Left kidney (tissue), 8 donors: ENCODE results near the gene ZSCAN22. TPM values are rescaled to one million over a fixed set of nuclear protein-coding genes. Genes with fewer than 3 reads are reported as not detected.
"Not testable (repeated sequence)": the region's sequence is repeated elsewhere in the genome, so short reads cannot be mapped to it uniquely, and the experiment has no call there.

ENCODE experiments used
- DNase-seq: peaks from one replicate; pipeline ENCODE4 v3.0.0-alpha.2; 2013
- long read RNA-seq, 8 donors: transcript quantifications; one replicate each; lab custom pipeline, GENCODE V29; 2026
- polyA plus RNA-seq: library from polyadenylated mRNA; unstranded; fragments of 120-200 nt; gene quantifications from one replicate; pipeline ENCODE4 v1.2.1, GENCODE V29; 2013; ENCODE audit not compliant: insufficient read length

Gene ZSCAN22
- polyA plus RNA-seq: 4.1 TPM
- long read RNA-seq, donor 1: 0 reads
- long read RNA-seq, donor 2: 0 reads
- long read RNA-seq, donor 3: 0 reads
- long read RNA-seq, donor 4: 0 reads
- long read RNA-seq, donor 5: 0 reads
- long read RNA-seq, donor 6: 0 reads
- long read RNA-seq, donor 7: 0 reads
- long read RNA-seq, donor 8: 0 reads

DNA sequence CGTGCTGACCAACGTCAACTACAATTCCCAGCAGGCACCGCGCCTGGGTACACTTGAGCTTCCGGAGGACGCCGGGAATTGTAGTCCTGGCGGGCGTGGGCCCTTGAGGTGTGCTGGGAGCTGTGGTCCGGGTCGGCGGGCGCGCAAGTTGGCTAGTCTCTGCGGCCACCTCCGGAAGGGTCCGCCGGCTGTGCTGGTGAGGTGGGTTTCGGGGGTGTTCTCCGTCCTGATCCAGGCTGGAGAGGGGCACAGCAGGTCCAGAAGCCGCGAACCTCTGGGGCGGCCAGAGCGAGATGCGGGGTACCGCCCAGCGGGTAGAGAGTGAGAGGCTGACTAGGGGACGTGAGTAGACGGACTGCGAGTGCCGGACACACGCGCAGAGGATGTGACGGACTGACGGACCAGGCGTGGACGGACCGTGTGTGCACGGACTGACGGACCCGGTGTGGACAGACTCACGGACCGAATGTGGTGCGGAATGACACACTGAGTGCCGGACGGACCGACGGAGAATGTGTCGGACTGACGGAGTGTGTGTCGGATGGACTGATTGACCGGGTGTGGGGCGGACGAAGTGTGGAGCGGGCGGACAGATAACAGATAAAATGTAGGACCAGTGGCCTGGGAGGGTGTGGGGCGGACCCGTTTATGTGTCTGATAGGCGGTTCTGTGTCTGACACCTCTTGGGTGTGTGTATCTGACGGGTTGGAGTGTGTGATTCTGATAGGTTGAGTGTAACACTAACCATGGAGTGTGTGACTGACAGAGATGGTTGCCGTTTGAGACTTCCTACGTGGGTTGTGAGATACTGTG lies at the start of gene ZSCAN22:
ZSCAN22 (plus strand) TSS at position 81 of the 813 bp plus-strand sequence. CDS start 7,809 bp downstream, outside the sequence.
- DNase-seq: peak; percentile 96

DNA sequence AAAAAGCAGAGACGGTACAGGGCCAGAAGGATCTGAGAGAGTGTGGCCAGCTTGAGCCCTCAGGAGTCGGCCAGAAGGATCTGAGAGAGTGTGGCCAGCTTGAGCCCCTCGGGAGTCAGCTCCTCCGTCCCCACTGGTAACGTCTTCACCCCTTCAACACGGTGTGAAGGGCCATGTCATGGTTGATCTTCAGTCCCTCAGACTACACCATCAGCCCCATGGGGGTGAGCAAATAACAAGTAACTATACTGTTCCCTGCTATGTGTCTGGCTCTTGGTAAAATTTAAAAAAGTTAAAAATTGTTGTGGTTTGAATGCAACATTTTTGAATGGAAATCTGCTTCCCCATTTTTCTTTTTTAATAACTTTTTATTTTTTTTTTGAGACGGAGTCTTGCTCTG lies 49.6 kb upstream of the ZSCAN22 start:
- no peak for DNase-seq

DNA sequence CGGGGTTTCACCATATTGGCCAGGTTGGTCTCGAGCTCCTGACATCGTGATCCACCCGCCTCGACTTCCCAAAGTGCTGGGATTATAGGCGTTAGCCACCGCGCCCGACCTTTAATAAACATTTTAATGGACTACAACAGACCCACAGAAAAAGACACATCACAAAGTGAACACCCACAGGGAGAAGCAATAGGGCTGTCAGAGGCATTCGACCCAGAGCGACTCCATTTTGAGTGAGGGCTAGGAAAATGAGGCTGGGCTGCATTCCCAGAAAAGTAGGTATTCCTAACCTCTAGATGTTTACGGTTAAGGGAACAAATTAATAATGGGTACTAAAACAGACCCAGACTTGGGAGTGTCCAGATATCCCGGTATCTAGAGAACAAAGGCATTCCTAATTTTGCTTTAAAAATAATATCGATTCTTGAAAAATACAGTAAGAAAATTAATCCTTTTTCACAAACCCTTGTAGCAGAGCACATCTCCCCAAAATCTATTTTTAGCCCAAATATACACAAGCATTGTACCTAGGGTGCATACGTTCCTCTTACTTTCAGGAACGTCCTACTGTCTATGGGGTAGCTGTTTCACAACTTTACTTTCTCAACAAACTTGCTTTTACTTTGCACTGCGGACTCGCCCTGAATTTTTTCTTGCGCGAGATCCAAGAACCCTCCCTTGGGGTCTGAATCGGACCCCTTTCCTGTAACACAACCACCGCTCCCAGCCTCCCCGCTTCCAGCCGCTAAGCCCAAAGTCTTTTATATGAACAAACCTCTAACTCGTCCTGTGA lies 48.9 kb upstream of the ZSCAN22 start:
- DNase-seq: no peak

DNA sequence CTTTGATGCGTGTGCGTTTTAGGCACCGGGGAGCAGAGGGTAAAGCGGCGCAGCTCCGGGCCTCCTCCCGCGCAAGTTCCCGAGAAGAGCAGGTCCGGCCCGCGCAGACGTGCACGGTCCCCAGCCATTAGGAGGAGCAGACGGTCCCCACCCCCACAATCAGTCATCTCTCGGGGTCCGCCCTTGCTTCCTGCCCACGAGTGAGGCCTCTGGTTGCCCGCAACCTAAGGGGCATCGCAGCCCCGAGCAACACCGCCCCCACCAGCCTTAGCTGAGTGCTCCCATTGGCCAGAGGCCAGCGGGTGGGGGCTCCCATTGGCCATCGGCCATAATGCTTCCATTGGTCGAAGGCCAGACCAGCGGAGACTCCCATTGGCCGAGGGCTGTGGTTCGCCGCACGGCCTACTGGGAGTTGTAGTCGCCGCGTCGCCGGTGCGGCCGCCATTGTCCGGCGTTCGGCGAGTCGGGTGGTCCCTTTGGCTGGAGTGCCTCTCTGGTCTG lies 48.2 kb upstream of the ZSCAN22 start, which contains the start of gene ZNF8:
ZNF8 (plus strand) TSS at position 415 of the 501 bp plus-strand sequence. CDS start 127 bp downstream, outside the sequence.
- peak; percentile 98 for DNase-seq

DNA sequence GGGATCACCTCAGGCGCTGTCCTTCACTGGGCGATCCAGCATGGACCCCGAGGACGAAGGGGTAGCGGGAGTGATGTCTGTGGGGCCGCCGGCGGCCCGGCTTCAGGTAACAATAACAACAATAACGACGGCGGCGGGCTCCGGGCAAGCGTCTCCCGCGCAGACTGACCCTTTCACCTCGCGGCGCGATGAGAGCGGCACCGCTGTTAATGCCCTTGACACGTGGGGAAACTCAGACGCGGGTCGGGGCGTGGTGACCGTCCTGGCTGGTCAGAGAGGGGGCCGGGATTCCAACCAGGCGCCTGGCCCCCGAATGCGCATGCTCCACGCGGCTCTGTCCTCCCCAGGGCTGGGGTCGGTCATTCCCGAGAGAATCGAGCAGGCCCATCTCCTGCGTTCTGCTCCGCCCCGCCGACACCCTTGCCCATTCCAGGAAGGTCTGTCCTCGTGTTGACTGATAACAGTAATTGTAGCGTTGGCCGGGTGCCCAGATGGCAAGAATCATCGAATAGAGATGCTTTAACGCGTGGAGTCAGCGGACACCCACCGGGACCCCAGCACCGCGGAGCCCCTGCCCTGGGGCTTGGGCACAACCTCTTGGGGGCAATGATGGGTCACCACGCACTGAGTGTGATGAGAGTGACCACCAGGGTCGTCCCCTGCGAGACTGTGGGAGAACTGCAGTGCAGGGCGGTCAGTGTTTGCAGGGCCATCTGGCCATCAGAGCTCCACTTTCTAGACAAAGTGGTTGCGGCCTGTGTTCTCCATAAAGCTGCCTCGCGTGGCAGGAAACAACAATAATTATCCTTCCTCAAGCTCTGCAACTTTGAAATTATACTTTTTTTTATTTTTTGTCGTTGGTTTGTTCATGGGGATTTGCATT lies 47.5 kb upstream of the ZSCAN22 start:
- peak; percentile 53 for DNase-seq

DNA sequence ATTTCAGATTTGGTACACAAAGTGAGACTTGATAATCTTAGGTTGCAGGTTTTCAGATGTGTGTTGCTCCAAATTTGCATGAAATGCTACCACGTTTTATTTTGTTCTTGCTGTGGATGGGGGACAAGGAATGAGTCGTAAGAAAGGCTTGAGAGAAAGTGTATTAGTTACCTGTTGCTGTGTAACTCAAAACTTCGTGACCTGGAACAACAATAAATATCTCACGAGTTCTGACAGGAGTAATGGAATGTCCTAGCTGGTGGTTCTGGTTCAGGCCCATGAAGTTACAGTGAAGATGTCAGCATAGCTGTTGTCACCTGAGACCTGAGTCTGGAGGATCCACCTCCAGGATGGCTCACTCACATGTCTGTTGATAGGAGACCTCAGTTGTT lies 46.9 kb upstream of the ZSCAN22 start:
- DNase-seq: no peak

DNA sequence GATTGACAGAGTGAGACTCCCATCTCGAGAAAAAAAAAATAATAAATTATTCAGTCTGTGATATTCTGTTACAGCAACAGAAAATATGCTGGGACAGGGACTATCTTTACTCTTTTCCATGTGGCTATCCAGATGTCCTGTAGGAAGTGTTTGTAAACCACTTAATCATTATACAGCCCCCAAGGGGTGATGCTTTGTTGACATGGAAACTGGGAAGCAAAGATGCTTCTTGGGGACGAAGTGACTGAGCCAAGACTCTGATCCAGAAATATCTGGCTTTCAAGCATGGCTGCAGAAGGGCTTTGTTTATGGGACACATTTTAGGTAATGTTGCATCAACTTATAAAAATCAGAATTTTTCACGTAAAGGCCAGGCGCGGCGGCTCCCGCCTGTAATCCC lies 42.6 kb upstream of the ZSCAN22 start:
- DNase-seq: no peak

DNA sequence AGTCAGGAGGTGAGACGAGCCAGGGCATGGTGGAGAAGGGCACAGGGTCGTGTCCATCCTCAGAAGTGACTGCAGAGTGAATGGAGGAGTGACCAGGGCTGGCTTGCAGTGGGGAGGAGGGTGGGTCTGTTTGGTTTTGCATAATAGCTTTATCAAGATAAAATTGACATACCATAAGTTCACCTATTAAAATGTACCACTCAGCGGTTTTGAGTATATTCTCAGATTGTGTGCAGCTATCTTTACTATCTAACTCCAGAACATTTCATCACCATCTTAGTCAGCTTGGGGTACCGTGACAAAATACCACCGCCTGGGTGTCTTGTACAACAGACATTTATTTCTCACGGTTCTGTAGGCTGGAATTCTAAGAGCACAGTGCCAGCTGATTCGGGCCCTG lies 34.9 kb upstream of the ZSCAN22 start:
- DNase-seq: no peak

DNA sequence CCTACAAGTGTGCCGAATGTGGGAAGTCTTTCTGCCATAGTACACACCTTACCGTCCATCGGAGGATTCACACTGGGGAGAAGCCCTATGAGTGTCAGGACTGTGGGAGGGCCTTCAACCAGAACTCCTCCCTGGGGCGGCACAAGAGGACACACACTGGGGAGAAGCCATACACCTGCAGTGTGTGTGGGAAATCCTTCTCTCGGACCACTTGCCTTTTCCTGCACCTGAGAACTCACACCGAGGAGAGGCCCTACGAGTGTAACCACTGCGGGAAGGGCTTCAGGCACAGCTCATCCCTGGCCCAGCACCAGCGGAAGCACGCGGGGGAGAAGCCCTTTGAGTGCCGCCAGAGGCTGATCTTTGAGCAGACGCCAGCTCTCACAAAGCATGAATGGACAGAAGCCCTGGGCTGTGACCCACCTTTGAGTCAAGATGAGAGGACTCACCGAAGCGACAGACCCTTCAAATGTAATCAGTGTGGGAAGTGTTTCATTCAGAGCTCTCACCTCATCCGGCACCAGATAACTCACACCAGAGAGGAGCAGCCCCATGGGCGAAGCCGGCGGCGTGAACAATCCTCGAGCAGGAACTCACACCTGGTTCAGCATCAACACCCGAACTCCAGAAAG lies 31.9 kb upstream of the ZSCAN22 start:
- DNase-seq: no peak

DNA sequence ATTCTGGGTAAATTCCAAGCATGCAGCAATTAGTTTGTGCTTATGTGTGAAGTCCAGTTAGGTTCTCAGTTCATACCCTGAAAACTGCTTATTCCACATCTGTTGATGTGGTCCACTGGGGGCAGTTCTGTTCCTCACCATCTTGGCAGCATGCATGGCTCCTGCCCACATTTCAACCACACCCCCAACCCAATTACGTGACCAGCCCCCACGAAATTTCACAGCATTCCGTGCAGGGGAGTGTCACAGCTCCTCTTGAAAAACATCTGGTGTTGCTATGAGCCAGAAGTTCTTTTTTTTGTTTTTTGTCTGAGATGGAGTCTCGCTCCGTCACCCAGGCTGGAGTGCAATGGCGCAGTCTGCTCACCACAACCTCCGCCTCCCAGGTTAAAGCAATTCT lies 30.7 kb upstream of the ZSCAN22 start:
- DNase-seq: no peak

DNA sequence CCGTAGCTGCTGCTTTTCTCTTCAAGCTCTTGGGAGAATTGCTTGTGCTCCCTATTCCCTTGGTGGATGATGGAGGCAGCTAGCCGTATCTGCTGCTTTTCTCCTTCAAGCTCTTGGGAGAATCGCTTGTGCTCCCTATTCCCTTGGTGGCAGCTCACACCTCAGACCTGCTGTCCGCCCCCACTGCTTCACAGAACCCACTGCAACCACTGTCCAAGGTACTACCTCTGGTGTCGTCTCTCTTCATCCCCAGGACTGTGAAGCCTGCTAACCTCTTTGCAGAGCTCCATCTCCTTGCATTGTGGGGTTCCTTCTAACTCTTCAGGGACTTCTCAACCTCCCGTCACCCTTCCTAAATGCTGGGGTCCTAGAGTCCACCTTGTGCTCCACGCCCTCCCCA lies 26.2 kb upstream of the ZSCAN22 start:
- no peak for DNase-seq

DNA sequence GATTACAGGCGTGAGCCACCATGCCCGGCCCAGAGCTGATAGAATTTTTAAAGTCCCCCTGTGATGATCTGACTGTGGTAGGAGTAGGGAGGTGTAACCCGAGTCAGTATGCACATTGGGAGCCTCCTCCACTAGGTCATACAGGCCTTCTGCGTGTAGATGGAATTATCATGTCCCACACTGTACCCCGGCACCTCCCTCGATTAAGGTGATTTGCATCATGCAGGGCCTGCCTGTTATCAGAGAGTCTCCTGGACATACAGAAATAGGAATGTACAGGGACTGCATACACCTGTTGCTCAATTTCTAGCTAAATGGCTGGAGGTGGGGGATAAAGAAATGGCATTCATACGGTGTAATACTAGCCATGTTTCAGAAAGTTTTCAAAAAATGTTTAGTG lies 22.5 kb upstream of the ZSCAN22 start:
- DNase-seq: no peak

DNA sequence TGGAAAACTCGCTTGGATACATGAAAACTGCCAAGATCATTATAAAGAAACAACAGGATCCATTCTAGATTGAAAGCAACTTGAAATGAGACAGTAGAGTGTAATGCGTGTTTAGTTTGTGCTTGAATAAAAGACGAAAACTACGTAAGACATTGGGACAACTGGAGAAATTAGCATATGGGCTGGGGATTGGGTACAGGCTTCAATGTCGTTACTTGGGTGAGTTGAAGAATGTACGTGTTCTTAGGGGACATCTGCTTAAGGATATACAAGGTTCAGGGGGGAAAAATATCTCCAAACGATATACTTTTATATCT lies 22.1 kb upstream of the ZSCAN22 start:
- no peak for DNase-seq

DNA sequence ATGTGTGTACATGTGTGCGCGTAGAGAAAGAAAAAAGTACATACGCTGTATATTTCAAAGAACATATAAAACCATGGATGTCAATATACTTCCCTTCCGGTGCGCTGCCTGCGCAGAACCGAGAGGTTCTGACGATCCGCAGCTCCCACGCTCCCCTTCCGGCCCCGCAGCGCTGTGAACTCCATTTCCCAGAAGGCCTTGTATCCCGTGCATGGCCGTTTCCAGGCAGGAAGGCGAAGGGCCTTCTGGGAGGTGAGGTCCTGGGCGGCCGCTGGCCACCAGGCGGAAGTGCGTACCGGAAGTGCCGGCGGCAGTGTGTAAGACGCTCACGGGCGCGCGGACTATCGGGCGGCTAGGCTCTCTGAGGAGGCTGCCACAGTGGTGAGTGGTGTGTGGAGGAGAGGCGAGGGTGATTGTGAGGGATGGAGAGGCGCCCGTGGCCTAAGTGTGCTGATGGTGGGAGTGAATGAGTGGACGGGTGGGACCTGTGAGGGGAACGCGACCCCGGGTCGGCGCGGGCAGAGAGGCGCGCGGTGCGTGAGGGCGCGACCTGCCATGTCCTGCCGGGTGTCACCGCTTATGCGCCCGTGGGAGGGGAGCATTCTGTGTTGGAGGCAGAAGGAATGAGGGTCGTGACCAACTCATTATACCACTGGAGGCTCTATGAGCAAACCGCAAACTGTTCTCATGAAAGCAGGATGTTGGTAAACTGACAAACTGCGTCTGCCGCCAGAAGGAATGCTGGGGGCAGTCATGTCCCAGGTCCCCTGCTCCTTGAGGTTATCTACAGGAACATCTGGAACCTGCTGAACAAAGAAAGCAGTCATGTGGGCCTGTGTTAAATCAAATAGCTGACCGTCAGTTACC lies 21.5 kb upstream of the ZSCAN22 start, which contains the start of gene ERVK3-1:
ERVK3-1 (plus strand) TSS at position 313 of the 867 bp plus-strand sequence. CDS start 6,792 bp downstream, outside the sequence.
- peak; percentile 93 for DNase-seq

DNA sequence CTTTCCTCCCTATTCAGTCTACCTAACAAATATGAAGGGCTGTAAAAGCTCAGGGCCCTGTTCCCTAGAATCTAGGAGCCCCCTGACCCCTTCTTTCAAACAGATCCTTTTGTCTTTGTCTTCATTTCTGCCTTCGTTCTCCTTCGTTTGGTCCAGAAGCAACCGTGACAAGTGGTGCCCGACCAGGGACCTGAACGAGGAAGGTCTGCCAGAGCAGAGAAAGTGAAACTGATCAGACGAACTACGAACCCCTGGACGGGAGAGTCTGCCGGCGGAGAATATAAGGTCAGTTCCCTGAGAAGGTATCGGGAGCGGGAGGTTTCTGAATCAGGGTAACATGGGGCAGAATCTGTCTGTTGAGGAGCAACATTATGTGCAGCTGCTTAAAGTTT lies 20.9 kb upstream of the ZSCAN22 start:
- no peak for DNase-seq

DNA sequence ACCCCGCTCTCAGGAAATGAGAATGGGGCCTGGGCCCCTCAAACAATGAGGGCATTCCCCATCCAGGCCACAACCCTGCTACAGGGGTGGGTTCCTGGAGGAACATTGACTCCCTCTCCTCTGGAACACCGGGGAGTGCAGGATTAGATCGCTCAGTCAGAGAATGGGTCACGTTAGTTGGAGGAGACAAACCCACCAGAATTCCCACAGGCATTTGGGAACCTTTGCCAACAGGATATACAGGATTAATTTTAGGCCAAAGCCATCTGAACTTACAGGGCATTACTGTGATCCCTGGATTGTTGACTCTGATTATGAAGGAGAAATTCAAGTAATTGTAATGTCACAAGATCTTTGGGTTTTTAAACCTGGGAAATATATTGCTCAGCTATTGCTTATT lies 19.1 kb upstream of the ZSCAN22 start:
- no peak for DNase-seq

DNA sequence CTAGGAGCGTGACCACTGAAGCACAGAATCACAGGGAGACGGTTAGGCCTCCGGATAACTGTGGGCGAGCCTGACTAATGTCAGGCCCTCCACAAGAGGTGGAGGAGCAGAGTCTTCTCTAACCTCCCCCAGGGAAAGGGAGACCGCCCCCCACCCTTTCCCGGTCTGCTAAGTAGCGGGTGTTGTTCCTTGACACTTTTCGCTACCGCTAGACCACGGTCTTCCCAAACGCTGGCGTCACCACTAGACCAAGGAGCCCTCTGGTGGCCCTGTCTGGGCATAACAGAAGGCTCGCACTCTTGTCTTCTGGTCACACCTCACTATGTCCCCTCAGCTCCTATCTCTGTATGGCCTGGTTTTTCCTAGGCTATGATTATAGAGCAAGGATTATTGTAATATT lies 16.1 kb upstream of the ZSCAN22 start:
- DNase-seq: not testable (repeated sequence)

DNA sequence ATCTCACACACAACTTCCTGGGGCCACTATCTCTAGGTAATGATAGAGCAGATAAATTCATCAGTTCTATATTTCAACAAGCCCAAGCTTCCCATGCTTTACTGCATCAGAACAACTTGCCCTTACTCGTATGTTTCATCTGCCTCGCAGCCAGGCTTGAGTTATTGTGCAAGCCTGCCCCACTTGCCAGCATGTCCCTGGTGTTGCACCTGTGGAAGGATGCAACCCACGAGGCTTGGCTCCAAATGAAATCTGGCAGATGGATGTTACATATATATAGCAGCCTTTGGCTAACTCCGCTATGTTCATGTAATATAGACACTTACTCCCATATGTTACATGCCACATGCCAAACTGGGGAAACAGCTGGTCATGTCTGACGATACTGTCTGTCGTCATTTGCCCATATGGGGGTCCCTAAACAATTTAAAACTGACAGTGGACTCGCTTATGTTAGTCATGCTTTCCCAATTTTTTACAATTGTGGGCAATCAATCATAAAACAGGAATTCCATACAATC lies 15.4 kb upstream of the ZSCAN22 start:
- DNase-seq: no peak

DNA sequence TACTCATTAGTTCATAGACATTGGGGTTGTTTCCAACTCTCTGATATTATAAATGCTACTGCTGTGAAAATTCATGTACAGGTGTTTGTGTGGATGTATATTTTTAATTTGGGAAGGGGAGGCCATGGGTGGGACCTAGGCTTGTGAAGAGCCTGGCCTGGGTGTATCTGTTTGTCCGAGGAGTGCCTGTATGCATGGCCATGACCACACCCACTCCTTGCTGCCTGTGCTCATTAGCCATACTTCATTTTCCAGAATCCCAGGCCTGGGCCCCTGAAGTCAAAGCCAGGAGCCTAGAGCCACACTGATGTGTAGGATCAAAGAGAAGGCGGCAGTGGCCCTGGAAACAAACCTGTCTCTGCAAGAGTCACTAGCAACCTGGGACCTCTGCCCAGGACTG lies 11.2 kb upstream of the ZSCAN22 start:
- no peak for DNase-seq
